Dedifferentiated amniotic fluid mesenchymal stem cell (primary cell): ENCODE measurements around the gene FOXN1.
"Not testable (repeated sequence)": the region's sequence is repeated elsewhere in the genome, so short reads cannot be mapped to it uniquely, and the experiment has no call there.

Source experiments
- DNase-seq: peaks from one replicate; pipeline ENCODE4 v3.0.0-alpha.2; 2016; ENCODE audit errors: extremely low spot score

FOXN1 gene

GRCh38 chr17:28573966-28574480 is 67.9 kb downstream of the FOXN1 start:
- no peak for DNase-seq

- no peak for DNase-seq
Measured at GRCh38 chr17:28574526-28574925, 68.4 kb downstream of the FOXN1 start.

GRCh38 chr17:28575126-28575795 is 69.1 kb downstream of the FOXN1 start:
- no peak for DNase-seq

GRCh38 chr17:28576016-28576415 is 69.9 kb downstream of the FOXN1 start:
- not testable (repeated sequence) for DNase-seq

GRCh38 chr17:28576758-28577465 is 70.8 kb downstream of the FOXN1 start, which contains the start of gene ALDOC:
ALDOC (minus strand) TSS chr17:28576895; CDS start chr17:28575532, 1,363 bp downstream.
- peak; percentile 63 for DNase-seq

- no peak for DNase-seq
Measured at GRCh38 chr17:28577466-28577824, 71.3 kb downstream of the FOXN1 start.

- DNase-seq, result no peak
Measured at GRCh38 chr17:28578246-28579195, 72.4 kb downstream of the FOXN1 start.

- DNase-seq, result no peak
Measured at GRCh38 chr17:28579526-28579925, 73.4 kb downstream of the FOXN1 start.

GRCh38 chr17:28580959-28581358 is 74.8 kb downstream of the FOXN1 start:
- DNase-seq, result no peak

- DNase-seq, result no peak
Measured at GRCh38 chr17:28582513-28582912, 76.4 kb downstream of the FOXN1 start.

GRCh38 chr17:28584434-28584833 is 78.3 kb downstream of the FOXN1 start:
- no peak for DNase-seq

GRCh38 chr17:28585851-28586250 is 79.7 kb downstream of the FOXN1 start:
- no peak for DNase-seq
